Osteocyte (in vitro differentiated cells): Measurements from ENCODE around the gene ALX4. TPM values are rescaled to one million over a fixed set of nuclear protein-coding genes. Genes with fewer than 3 reads are reported as not detected.

Experiments
- DNase-seq: peaks from one replicate; pipeline ENCODE4 v3.0.0; 2021; ENCODE audit warnings: mixed read lengths; ENCODE audit not compliant: unreplicated experiment; ENCODE audit errors: extremely low spot score
- H3K27ac Mint-ChIP-seq: one replicate; pipeline ENCODE4 v1.8.0; 2021; ENCODE audit warnings: mild to moderate bottlenecking, mixed read lengths; ENCODE audit not compliant: unreplicated experiment
- H3K27me3 Mint-ChIP-seq: one replicate; pipeline ENCODE4 v1.8.0; 2021; ENCODE audit warnings: mixed read lengths; ENCODE audit not compliant: unreplicated experiment
- H3K36me3 Mint-ChIP-seq: one replicate; pipeline ENCODE4 v1.8.0; 2021; ENCODE audit warnings: mixed read lengths; ENCODE audit not compliant: unreplicated experiment
- H3K4me1 Mint-ChIP-seq: one replicate; pipeline ENCODE4 v1.8.0; 2021; ENCODE audit warnings: mixed read lengths; ENCODE audit not compliant: unreplicated experiment
- H3K4me3 Mint-ChIP-seq: one replicate; pipeline ENCODE4 v1.8.0; 2021; ENCODE audit warnings: mild to moderate bottlenecking, moderate library complexity, mixed read lengths; ENCODE audit not compliant: unreplicated experiment
- H3K9me3 Mint-ChIP-seq: one replicate; pipeline ENCODE4 v1.8.0; 2021; ENCODE audit warnings: mixed read lengths; ENCODE audit not compliant: unreplicated experiment
- total RNA-seq: library from RNA; stranded (reverse); gene quantifications from 2 replicates; pipeline ENCODE4 v1.2.1, GENCODE V29; 2021
- TF ChIP-seq, protein P1 (sequence below): fragments of 200-600 bp; sonication (generic); IDR thresholded peaks from 2 replicates; pipeline ENCODE4 v1.5.0; 2021; ENCODE audit warnings: antibody characterized with exemption, mild to moderate bottlenecking, moderate library complexity

ALX4 gene
- total RNA-seq, 1 donor from 2014 or later = not detected

DNA sequence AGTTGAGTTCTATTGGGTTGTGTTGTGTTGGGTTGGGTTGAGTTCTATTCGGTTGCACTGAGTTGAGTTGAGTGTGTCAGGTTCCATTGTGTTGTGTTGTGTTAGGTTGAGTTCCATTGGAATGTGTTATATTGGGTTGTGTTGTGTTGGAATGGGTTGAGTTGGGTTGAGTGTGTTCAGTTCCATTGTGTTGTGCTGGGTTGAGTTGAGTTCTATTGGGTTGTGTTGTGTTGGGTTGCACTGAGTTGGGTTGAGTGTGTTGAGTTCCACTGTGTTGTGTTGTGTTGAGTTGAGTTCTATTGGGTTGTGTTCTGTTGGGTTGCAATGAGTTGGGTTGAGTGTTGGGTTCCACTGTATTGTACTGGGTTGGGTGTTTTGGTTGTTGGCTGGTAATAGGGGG is 35.5 kb downstream of the ALX4 start:
- H3K36me3 Mint-ChIP-seq = no peaks in the 10 kb centered on the region
- DNase-seq = no peak
- H3K4me1 Mint-ChIP-seq = peaks cover 13% of the 10 kb centered on the region
- TF ChIP-seq, protein P1, sequence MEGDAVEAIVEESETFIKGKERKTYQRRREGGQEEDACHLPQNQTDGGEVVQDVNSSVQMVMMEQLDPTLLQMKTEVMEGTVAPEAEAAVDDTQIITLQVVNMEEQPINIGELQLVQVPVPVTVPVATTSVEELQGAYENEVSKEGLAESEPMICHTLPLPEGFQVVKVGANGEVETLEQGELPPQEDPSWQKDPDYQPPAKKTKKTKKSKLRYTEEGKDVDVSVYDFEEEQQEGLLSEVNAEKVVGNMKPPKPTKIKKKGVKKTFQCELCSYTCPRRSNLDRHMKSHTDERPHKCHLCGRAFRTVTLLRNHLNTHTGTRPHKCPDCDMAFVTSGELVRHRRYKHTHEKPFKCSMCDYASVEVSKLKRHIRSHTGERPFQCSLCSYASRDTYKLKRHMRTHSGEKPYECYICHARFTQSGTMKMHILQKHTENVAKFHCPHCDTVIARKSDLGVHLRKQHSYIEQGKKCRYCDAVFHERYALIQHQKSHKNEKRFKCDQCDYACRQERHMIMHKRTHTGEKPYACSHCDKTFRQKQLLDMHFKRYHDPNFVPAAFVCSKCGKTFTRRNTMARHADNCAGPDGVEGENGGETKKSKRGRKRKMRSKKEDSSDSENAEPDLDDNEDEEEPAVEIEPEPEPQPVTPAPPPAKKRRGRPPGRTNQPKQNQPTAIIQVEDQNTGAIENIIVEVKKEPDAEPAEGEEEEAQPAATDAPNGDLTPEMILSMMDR = no peak
- H3K9me3 Mint-ChIP-seq = no peaks in the 10 kb centered on the region
- H3K27me3 Mint-ChIP-seq = no peaks in the 10 kb centered on the region
- H3K4me3 Mint-ChIP-seq = no peak overlapping the region
- no peak overlapping the region for H3K27ac Mint-ChIP-seq

DNA sequence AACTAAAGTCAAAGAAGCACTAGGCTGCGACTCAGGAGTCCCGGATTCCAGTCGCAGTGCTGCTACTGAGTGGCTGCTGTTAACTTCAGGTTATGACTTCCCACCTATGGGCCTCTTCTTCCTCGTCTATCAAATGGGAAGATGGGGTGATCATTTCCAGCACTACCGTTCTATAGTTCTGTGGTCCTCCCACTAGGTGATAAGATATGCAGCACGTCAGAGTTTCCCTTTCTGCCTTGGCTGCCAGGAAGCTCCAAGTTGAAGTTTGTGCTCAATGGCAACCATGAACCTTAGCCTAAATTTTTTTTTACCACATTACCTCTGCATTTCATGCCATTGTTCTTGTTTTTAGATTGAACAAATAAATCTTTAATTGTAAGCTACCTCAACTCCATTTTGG is 38.7 kb downstream of the ALX4 start:
- Mint-ChIP-seq H3K36me3 (no peaks in the 10 kb centered on the region), H3K27me3 (no peaks in the 10 kb centered on the region)

DNA sequence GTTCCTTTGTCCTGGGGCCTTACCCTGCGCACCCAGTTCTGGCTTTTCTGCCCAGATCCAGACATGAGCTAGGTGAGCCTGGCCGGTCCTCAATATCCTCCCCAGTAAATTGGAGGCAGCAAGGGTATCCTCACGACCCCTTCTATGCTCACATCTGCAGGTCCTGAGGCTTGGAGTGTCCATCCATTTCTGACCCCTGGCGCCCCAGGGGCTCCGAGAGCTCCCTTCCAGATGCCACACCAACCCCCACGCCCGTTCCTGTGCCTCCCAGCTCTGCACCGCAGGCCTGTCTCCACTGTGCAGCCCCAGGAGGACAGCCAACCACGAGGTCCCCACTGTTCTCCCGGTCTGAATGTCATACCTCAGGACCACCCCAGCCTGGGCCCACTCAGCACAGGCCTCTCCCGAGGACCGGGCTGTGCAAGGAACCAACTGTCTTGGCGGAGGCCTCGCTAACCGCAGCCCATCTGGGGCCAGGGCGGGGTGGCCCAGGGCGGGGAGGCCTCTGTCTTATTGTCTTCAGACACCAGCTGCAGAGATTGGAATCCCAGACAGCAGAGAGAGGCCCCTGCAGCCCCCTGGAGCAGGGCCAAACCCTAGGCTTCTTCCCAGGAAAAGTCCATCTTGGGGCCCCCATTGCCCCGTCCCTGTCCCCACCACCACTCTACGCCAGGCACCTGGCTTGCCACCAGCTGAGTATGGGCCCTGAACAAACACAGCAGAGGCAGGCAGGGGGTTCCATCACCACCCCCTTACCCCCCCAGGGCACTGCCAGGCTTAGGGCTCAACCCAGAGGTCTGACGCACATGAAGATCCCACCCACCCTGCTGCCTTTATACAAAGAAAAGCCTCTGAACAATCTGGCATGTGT is 39.3 kb downstream of the ALX4 start:
- Mint-ChIP-seq H3K4me1 (peaks cover 21% of the 10 kb centered on the region), H3K27me3 (no peaks in the 10 kb centered on the region), H3K27ac (no peak overlapping the region), H3K36me3 (no peaks in the 10 kb centered on the region), H3K9me3 (no peaks in the 10 kb centered on the region), H3K4me3 (no peak overlapping the region)
- no peak for DNase-seq
- TF ChIP-seq, protein P1 = no peak

More for the DNA sequence above, 38.7 kb downstream of the ALX4 start:
- Mint-ChIP-seq H3K27ac (no peak overlapping the region), H3K9me3 (no peaks in the 10 kb centered on the region), H3K4me1 (peaks cover 21% of the 10 kb centered on the region), H3K4me3 (no peak overlapping the region)
- DNase-seq = no peak
- TF ChIP-seq, protein P1 = no peak

DNA sequence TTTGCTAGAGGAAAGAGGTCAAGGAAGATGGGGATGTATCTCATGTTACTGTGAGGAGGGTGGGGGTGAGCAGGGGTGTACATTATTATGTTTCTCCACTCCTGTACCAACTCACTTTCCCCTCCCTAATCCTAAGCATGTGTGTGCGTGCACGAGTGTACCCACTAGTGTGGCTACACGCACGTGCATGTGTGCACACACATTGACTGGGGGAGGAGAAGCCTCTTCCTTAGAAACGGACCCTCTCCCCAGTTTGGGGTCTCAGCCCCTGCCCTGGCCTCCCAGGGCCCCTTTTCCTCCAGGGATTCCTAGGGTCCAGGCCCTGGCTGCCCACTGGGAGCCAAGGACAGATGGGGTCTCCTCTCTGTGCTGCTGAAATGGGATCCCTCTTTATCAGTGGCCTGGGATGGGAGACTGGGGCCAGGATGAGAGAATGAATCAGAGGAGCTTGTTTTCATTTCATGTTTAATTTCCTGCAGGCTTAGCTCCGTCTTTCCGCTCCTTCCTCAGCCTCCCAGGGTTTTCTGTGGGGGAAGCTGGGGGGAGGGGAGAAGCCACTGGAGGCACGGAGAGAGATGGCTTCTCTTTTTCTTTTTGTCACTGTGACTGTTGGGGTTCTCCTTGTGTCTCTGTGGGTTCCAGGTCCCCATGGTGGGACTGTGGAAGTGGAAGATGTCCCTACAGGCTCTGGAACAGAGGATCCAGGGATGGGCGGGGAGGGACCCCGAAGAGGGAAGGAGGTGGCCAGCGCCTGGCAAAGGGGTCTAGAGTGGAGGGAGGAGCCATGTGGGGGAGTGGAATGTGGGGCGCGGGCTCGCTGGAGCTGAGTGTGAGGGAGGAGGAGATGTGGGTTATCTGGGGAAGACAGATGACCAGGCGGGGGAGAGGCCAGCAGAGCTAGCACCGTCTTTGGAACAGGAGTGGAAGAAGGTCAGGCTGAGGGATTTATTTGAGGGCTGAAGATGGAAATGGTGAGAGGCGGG is 40.3 kb downstream of the ALX4 start:
- no peaks in the 10 kb centered on the region for H3K9me3 Mint-ChIP-seq
- H3K36me3 Mint-ChIP-seq = no peaks in the 10 kb centered on the region
- DNase-seq = no peak
- peaks cover 21% of the 10 kb centered on the region for H3K4me1 Mint-ChIP-seq
- H3K27me3 Mint-ChIP-seq = no peaks in the 10 kb centered on the region
- H3K27ac Mint-ChIP-seq = peak overlapping the region; percentile 23
- TF ChIP-seq, protein P1 = no peak
- H3K4me3 Mint-ChIP-seq = peak overlapping the region; percentile 18
